Esophagus mucosa (tissue), 1 donor: ENCODE results near the gene VWF. TPM values are rescaled to one million over a fixed set of nuclear protein-coding genes. Genes with fewer than 3 reads are reported as not detected.

Source experiments
- ATAC-seq: fragments of 200-7000 bp; cut with Tn5 transposase; one replicate; pipeline ENCODE4 v1.9.1; 2020
- total RNA-seq: library from RNA; stranded (reverse); gene quantifications from one replicate; pipeline ENCODE4 v1.2.4, GENCODE V29; 2023
- donor health status: DM: yes; HTN: yes; CAD: no.

The VWF gene
- total RNA-seq, 1 donor from 2014 or later = 53.7 TPM

DNA sequence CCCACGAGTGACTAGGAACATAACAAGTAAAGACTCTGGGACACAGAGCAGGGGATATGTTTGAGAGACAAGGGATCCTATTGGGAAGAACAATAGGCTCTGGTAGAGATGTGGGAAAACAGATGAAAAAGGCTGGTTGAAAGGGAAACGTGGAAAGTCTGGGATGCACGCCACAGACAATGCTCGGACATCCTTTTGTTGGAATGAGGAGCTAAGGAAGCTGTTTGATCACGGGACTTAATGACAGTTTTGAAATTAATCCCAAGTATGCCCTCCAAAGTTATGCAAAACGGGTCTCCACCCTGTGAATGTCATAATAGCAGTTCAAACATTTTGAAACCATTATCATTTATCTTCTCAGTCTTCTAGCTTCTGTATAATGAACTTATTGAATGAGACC, 147.8 kb downstream of the VWF start:
- no peak for ATAC-seq

DNA sequence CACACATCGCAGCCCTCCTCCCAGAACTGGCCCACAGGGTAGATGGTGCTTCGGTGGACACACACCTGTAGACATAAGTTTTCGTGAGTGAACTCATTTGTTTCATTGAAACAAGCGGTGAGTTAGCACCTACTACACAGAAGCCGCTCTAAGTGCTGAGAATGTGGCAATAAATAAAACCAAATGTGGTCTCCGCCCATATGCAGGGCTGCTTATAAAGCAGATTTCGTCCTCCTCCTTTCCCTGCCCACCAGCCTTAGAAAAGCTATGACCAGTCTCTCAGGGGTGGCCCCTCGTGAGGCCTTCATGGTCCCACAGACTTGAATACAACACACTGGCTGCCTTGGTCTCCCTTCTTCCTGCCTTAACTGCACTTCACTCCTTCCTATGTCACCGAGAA, 148.3 kb downstream of the VWF start:
- no peak for ATAC-seq

DNA sequence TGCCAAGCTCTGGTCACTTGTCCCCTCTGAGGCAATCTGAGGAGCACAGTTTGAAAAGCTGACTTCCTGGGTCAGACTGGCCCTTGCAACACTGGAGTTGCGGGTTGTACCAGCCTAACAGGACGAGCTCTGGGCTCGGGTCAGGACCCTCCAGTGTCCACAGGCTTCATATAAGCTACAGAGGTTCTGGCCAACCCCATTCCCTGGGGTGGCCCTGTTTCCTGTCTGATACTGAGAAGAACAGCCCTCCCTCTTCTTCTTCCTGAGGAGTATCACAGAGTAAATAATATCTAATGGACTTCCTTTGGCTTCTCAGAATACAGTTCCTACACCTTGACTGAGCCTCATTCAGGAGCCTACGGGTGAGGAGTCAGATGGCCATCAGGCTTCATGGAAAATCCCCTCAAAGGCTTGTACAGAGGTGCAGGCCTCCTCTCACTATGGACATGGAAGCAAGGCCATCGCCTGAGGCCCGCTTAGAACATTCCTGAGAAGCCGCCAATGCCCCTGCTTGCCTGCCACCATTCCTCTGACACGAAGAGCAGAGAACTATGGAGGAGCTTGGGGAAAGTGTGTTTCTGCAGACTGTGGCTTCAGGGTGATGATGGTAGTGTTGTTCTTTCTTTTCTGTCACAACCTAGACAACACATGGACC, 150.9 kb downstream of the VWF start:
- peak; percentile 33 for ATAC-seq

DNA sequence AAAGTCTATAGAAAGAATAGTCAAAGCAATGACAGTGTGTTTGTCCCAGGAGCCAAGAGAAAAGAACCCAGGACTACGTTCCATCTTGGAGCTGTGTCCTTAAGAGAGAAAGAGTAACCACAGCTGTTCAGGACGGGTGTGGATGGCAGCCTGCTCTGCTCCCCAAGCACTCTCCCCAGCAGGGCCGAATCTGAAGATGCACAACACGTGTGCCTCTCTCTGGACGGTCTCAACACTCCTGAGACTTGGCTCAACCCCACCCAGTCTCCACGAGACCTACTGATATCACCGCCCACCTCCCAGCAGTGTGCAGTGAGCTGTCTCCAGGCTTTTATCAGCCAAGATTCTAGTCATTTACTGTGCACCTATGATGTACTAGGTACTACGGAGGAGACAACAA, 152.1 kb downstream of the VWF start:
- ATAC-seq = no peak

DNA sequence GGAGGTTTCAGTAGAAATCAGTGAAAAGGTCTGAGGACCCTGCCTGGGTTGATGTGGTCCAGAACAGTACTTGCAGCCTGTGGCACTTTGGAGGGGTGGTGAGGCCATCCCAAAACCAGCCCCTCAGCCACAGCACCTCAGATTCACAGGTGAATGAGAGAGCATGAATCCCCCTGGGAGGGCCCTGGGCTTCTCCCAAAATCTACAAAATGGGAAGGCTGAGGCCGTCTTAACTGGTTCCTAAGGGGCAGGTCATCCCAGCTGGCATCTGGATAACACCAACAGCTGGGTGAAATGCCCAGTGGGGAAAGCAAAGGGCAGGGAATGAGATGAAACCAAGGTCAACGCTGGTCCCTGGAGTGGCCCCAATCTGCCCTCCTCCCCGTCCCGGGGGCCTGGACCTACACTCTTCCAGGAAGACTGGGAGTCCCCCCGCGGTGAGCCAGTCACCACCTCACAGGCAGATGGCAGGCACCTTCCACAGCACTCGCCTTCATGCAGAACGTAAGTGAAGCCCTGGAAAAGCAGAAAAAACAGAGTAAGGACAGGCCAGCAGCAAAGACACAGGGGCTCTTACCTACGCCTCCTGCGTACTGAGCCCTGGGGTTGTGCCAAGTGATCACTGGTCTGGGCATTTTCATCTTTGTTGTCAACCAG, 153.1 kb downstream of the VWF start:
- ATAC-seq = no peak

DNA sequence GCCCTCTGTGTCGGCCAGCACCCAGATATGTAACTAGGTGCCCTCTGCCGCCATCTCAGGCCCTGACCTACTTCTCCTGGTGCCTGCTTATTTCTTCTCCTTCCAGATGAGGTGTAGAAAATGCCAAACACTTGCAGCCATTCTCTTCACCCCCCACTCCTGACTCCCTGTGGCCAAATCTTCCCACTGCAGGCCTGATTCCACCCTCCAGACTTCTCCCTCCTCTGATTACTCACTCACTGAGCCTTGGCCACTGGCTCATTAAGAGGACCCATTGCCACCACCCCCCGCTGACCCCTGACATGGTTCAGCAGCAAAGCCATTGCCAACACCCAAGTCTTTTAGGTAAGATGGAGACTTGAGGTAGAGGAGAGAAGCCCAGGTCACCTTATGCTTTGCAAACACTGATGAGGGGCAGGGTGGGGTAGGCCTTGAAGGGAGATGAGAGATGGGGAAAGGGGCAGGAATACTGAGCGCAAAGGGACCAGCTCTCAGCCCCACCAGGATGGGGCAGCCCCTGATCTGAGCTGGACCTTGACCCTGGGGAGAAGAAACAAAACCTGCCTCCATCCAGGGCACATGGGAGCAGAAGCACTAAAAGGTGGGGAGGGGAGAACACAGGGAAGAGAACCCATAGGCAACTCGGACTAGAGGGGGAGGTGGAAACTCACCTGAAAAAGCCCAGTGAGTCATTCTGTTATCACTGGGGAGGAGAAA, 154.3 kb downstream of the VWF start:
- no peak for ATAC-seq

DNA sequence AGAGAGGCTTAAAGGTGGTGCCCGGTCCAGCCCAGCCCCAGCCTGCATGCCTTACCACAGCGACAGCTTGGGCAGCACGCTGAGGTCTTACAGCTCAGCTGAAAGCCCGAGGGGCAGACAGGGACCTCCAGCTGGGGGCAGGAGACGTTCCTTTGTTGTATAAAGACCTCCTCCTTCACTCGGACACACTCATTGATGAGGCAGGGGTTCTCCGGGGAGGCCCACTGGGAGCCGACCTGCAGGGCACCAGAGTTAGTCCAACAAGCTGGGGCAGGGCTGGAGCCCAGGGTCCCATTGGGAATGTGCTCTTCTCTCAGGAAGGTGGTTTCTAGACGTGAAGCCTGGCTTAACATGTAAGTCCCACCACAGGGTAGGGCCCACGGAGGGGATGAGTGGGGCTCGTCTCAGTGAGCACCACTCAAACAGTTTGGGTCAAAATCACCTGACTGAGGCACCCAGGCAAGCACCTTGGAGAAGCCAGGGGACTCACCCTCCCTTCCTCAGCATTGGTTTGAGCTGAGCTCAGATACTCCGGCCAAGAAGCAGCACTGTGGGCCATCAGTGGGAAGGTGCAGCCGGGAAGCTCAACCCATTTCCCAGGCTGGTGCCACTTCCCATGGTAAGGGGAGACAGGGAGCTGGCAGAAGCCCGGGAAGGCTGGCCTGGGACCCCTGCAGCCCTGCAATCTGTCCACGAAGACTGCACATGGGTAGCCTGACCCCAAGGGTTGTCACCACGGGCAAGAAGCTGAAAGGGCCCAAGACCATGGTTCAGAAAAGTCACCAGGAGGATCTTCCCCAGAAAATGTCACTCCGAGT, 155.1 kb downstream of the VWF start:
- ATAC-seq = no peak

DNA sequence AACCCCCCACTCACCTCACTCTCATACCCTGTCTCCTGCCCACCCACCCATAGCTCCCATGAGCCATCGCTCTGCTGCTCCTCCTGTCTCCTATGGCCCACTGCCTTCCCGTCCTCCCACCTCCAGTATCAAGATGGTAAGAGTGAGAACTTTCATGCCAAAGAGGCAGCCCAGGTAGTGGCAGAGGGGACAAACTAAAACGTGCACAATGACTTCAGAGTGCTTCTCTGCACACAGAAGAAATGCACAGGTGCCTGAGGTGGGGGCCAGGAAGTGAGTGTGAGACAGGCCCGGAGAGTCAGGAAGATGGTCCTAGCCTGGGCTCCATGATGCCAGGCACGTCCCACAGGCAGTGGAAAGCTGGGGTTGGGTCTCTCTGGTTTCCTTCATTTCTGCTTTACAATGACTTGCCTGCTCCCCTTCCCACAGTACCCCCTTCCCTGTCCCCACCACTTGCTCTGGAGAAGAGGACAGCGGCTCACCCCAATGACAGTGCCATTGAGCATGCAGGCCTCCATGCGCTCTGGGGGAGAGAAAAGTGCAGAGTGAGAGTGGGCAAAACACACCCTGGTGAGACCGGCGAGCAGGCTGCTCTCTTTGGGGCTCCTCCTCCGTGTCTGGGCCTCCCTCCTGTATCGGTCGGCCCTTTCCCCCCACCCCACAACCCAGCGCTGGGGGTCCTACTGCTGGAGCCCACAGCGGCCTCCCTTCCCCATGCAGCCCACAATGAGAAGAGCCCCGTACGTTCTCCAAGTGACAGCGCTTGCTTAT, 156.6 kb downstream of the VWF start:
- ATAC-seq = no peak

DNA sequence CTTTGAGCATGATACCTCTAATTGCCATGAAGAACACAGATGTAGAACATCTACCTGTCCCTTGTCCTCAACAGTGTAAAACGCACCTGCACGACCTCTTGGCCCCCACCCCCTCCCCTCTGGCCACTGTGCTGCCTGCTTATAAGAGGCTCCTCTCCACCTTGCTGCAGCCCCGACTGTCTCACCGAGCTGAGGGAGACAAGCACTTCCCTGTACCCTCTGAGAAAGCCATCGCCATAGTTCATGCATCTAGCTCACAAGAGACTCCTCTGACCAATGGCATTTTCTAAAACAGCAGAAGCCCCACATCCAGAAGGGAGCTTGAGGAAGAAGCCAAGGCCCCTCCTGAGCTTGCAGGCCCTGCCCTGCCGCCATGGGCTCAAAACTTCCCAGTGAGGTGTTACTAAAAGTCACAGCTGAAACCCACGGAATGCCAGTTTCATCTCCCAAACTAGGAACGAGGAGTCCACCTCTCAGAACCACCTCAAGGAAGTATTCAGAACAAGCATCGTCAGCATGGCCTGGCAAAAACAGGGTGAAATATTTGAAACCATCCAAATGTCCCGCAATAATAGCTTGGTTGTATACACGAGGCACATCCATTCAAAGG, 157.9 kb downstream of the VWF start:
- no peak for ATAC-seq

DNA sequence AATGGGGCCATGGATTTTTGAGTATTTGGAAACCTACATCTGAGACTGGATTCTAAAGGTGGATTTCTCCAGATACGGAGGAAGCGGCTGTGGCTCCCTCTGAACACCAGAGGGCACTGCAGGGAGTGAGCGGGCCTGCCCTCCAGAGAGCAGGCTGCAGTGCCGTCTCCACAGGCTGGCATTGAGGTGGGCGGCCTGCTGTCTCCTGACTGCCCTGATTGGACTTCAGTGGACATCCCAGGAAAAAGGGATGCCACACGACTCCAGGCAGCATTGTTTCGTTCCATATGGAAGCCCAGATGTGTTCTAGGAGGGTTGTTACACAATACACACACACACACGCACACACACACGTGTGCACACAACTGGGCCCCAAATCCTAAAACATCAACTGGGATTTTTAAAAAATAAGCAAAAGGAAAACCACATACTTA, 158.5 kb downstream of the VWF start:
- ATAC-seq = peak; percentile 77

DNA sequence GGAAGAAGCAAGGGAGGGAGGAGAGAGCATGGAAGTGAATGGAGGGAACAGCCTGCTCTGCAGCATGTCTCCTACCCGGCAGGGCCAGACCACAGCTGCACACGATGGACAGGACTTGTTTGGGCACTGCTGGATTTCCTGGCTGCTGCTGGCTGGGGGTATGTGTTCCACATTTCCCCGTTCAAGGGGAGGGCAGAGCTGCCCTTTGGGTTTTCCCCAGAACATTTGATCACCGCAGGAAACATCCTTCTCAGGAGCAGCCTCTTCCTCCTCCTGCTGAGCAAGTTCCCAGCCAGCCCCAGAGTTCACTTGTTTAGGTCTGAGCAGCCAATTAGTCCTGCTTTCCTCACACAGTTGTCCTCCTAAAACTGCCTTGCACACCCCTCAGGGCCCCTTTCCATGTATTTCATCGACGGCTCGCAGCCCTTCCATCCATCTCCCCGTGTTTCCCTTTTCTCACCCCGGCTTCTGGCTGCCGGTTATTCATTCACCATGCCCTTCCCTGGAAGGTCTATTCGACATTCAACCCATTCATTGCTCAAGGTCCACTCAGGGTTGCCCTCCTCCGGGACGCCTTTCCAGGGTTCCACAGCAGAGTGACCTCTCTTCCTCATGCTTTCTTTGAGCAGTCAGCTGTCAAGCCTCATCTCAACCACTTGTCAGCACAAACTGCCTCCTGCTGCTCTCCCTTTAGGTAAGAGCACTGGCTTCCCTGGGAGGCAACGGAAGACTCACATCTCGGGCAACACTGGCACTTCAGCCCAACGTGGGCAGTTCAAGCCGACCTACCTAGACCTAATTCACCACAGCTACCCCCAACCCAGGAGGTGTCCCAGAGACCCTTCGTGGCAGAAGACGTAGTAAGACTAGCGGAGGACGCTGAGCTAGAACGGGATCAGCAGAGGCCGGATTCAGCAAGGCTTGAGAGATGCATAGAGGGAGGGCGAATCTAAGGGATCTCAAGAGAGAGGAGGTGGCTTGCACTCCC, 159.3 kb downstream of the VWF start:
- ATAC-seq = peak; percentile 63

DNA sequence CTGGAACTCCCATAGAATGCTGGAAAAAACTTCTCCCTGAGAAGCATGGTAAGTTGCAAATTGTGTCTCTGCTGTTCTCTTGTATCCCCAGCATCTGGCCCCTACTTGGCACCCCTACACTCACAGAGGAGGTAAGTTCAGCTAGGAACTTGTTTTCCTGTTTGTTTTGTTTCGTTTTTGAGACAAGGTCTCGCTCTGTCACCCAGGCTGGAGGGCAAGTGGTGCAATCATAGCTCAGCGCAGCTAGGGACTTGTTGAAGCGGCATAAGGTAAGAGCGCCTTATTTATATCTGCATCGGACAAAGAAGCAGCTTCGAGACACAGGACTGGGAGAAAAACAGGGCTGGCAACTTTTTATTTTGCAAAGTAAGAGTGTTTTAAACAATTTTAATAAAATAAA, 161.0 kb downstream of the VWF start:
- ATAC-seq = no peak

DNA sequence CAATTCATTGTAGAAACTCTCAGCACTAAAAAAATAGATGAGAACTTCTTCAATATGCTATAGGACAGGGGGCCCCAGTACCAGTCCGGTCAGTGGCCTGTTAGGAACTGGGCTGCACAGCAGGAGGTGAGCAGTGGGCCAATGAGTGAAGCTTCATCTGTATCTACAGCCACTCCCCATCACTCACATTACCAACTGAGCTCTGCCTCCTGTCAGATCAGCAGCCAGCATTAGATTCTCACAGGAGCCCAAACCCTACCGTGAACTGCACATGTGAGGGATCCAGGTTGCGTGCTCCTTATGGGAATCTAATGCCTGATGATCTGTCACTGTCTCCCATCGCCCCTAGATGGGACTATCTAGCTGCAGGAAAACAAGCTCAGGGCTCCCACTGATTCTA, 163.7 kb downstream of the VWF start:
- no peak for ATAC-seq

DNA sequence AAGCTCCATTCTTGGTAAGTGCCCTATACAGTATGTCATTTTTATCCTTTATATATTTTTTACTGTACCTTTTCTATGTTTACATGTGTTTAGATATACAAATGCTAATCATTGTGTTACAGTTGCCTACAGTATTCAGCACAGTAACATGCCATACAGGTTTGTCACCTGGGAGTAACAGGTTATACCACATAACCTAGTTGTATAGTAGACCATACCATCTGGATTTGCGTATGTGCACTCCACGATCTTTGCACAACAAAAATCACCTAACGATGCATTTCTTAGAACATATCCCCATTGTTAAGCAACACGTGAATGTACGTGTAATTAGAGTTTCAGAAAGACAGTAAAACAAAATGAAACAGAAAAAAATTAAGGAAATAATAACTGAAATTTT, 167.5 kb downstream of the VWF start:
- peak; percentile 84 for ATAC-seq

DNA sequence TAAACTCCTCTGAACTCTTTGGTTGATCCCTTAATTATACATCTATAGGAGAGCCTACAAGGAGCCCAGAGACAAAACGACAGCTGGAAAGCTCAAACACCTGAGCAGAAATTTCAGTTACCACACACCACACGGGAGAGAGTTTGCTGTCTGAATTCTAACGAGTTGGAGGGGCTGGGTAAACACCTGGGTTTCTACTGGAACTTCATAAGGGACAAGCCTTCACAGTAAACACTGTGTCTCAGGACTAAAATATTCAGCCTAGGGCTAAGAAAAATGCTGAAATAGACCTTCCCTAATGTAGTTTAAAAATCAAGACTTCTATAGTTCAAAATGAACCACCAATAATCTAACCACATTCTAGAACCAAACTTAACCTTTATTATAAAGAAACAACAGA, 169.8 kb downstream of the VWF start:
- no peak for ATAC-seq

DNA sequence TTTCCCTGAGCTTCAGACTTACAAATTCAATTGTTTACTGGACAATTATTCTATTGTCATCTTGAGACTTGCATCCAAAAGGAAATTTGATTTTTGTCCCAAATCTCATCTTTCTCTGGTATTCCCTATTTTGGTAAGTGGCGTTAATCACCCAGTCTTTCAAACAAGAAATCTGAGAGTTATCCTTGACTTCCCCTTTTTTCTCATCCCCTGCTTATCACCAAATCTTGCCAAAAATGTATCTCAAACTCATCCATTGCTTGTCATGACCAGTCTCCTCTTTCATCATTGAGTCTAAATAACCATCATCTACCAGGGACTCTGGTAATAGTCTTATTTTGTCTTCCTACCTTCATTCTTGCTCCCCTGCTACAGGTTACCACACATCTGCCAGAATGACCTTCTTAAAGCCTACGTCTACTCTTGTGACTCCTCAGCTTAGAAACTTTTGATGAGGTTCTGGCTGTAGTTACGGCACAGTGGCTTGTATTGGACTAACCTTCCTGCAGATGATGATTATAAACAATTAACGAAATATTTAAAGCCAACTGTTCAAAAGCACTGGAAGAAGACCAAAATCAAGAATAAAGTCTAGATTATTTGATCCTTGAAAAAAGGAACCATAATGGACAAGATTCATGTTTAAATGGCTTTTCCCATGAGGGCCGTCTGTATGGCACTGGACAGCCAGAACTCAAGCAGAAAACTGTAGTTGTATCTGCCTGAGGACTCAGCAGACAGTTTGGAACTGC, 170.5 kb downstream of the VWF start:
- ATAC-seq = no peak

DNA sequence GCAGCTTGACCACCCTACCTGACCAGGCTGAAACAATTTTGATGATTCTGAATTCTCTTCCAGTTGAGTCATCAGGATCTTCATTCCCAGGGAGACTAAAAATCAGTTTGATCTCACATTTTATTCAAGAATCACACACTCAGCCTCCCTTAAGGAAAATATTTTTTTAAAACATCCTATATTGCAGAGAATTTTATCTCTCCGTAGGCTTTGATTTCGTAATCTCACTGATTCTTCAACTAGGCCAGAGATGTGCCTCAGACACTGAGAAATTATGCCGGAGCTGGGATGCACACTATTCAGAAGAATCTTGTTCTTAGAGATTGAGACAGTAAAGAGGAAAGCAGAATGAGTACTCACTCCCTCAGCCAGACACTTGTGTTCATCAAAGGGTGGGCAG, 172.4 kb downstream of the VWF start:
- ATAC-seq = no peak

DNA sequence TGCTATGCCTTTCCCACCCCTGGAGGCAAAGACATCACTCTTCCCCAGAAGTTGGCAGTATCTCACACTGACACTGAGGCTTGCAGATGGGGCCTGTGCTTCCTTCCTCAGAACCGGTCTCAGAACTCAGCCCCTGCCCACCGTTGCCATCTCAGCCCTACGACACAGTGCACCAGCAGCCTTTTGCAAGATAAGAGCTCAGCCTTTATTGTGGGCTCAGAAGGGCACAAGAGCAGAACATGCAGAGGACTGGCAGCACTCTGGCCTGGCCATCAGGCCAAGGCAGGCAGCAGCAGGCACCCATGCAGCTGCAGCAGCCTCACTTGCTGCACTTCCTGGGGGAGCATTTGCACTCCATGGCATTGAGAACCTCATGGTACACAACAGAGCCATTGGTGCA, 175.8 kb downstream of the VWF start:
- no peak for ATAC-seq

DNA sequence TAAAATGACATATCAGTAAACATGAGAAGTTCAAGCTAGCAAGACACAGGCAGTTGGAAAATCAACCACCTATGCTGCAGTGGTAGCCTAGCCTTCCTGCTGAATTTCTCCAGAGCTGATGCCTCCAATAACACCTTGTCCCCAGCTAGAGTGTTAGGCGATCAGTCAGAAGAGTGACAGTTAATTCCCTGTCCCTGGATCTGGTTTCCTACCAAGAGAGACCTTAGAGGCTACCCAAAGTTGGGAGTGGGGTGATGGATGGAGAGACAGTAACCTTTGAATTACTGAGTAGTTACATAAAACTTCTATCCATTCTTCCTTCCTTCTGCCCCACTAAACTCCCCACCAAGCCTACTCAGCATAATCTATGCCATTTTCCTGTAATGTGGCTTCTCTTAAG, 177.5 kb downstream of the VWF start:
- ATAC-seq = no peak

DNA sequence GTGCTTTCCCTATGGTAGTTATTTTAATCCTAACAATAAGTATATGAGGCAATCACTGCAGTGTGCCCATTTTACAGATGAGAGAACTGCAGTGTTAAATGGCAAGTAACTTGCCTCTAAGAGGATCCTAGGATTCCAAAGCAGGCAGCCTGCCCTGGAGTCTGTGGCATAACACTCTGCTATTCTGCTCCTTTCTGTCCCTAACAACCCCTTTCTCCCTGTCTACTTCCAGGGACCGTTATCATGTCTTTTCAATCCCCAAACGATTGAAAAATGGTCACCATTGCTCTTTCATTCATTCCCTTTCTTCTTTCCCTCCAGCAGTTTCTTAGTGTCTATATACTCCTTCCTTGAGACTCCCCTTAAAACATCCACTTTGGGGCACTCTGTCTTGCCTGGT, 178.1 kb downstream of the VWF start:
- no peak for ATAC-seq
